GM12801 (cell line): ENCODE measurements around the gene NR5A2.

Experiments
- TF ChIP-seq, protein P1 (sequence below): IDR thresholded peaks from one replicate; pipeline ENCODE4 v1.5.1; 2011; ENCODE audit warnings: control low read depth; ENCODE audit not compliant: insufficient read length; ENCODE audit errors: extremely low read depth

Gene NR5A2

GRCh38 chr1:200128944-200129879, 101.7 kb downstream of the NR5A2 start:
- TF ChIP-seq, protein P1, sequence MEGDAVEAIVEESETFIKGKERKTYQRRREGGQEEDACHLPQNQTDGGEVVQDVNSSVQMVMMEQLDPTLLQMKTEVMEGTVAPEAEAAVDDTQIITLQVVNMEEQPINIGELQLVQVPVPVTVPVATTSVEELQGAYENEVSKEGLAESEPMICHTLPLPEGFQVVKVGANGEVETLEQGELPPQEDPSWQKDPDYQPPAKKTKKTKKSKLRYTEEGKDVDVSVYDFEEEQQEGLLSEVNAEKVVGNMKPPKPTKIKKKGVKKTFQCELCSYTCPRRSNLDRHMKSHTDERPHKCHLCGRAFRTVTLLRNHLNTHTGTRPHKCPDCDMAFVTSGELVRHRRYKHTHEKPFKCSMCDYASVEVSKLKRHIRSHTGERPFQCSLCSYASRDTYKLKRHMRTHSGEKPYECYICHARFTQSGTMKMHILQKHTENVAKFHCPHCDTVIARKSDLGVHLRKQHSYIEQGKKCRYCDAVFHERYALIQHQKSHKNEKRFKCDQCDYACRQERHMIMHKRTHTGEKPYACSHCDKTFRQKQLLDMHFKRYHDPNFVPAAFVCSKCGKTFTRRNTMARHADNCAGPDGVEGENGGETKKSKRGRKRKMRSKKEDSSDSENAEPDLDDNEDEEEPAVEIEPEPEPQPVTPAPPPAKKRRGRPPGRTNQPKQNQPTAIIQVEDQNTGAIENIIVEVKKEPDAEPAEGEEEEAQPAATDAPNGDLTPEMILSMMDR, result no peak

- TF ChIP-seq, protein P1, result no peak
Observed at GRCh38 chr1:200130552-200130951, 103.0 kb downstream of the NR5A2 start.

GRCh38 chr1:200131551-200132125, 104.1 kb downstream of the NR5A2 start:
- TF ChIP-seq, protein P1, result no peak

DNA sequence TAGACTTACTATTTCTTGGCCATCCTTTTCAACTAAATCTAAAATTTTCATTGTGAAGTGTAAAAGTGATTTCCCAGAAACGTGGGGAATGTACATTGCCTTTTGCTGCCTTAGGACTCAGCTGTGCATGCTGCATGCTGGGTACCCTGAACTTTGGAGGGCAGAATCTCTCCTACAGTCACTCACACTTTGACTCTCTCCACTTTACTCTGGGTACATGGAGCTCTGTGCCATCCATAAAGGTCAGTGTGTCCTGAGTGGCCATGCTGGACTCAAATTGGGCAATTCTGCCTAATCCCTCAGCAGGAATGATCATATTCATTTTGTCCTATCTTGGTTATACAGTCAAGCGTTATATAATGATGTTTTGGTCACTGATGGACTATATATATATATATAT, 105.6 kb downstream of the NR5A2 start:
- TF ChIP-seq, protein P1, result no peak

- TF ChIP-seq, protein P1, result no peak
Observed at GRCh38 chr1:200134116-200134515, 106.6 kb downstream of the NR5A2 start.

DNA sequence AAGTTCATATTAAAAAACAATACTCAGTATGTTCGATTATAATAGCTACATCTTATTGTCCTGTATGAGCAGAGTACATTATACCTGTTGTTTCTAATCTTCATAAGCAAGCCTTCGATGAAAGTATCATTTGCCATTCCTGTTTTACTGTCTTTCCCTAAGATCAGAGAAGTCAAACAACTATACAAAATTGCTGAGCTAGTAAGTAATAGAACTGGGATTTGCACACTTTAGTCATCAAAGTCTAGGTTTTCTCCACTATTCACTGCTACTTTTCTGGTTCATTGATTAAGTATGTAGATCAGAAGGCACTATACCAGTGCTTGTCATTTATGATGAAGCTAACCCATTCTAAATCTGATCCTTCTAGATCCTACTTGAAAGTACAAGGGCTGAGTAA, 108.9 kb downstream of the NR5A2 start:
- TF ChIP-seq, protein P1, result no peak

- TF ChIP-seq, protein P1, result no peak
Observed at GRCh38 chr1:200139661-200140250, 112.2 kb downstream of the NR5A2 start.
